H9 (cell line): ENCODE measurements around the gene SLC30A3. TPM values are rescaled to one million over a fixed set of nuclear protein-coding genes. Genes with fewer than 3 reads are reported as not detected.

Experiments used
- DNase-seq: peaks from one replicate; pipeline ENCODE4 v3.0.0-alpha.2; 2017
- H2AFZ ChIP-seq: one replicate; pipeline ENCODE4 v1.6.1; 2013; ENCODE audit warnings: mild to moderate bottlenecking, low read length, control low read depth, moderate library complexity
- H2AK5ac ChIP-seq: 2 replicates; pipeline ENCODE4 v1.6.1; 2013; ENCODE audit warnings: low read length, control low read depth, mixed read lengths; ENCODE audit not compliant: insufficient read length
- H2BK120ac ChIP-seq: one replicate; pipeline ENCODE4 v1.6.1; 2013; ENCODE audit warnings: low read depth, mild to moderate bottlenecking, low read length, control low read depth, inconsistent platforms; ENCODE audit not compliant: poor library complexity, severe bottlenecking
- H2BK12ac ChIP-seq: 2 replicates; pipeline ENCODE4 v1.6.1; 2013; ENCODE audit warnings: low read length, control low read depth, mixed read lengths, low read depth; ENCODE audit not compliant: insufficient read length
- H2BK15ac ChIP-seq: 2 replicates; pipeline ENCODE4 v1.6.1; 2013; ENCODE audit warnings: low read depth, low read length, control low read depth
- H2BK20ac ChIP-seq: one replicate; pipeline ENCODE4 v1.6.1; 2013; ENCODE audit warnings: low read depth, mild to moderate bottlenecking, low read length, control low read depth, inconsistent platforms; ENCODE audit not compliant: poor library complexity, severe bottlenecking
- H2BK5ac ChIP-seq: 2 replicates; pipeline ENCODE4 v1.6.1; 2013; ENCODE audit warnings: low read length, control low read depth, mixed read lengths; ENCODE audit not compliant: insufficient read length
- H3K14ac ChIP-seq: 2 replicates; pipeline ENCODE4 v1.6.1; 2013; ENCODE audit warnings: low read length, control low read depth; ENCODE audit not compliant: insufficient read depth
- H3K18ac ChIP-seq: 2 replicates; pipeline ENCODE4 v1.6.1; 2013; ENCODE audit warnings: low read depth, mild to moderate bottlenecking, mixed read lengths, low read length, control low read depth; ENCODE audit not compliant: insufficient read length
- H3K23ac ChIP-seq: 2 replicates; pipeline ENCODE4 v1.6.1; 2013; ENCODE audit warnings: low read length, control low read depth, mixed read lengths, low read depth; ENCODE audit not compliant: insufficient read length
- H3K23me2 ChIP-seq: 2 replicates; pipeline ENCODE4 v1.6.1; 2013; ENCODE audit warnings: low read depth, mild to moderate bottlenecking, mixed read lengths, low read length, control low read depth; ENCODE audit not compliant: insufficient read length, poor library complexity, severe bottlenecking
- H3K27ac ChIP-seq: 2 replicates; pipeline ENCODE4 v1.5.1; 2013; ENCODE audit warnings: low read length, control low read depth, mixed read lengths, low read depth; ENCODE audit not compliant: insufficient read length
- H3K27me3 ChIP-seq: 2 replicates; pipeline ENCODE4 v1.6.1; 2013; ENCODE audit warnings: low read length, control low read depth, inconsistent platforms; ENCODE audit not compliant: insufficient read depth
- H3K4ac ChIP-seq: 2 replicates; pipeline ENCODE4 v1.6.1; 2013; ENCODE audit warnings: low read depth, mild to moderate bottlenecking, control low read depth, inconsistent platforms, low read length, moderate library complexity
- H3K4me1 ChIP-seq: 2 replicates; pipeline ENCODE4 v1.6.1; 2013; ENCODE audit warnings: low read length, control low read depth, inconsistent platforms; ENCODE audit not compliant: insufficient read depth
- H3K4me2 ChIP-seq: 2 replicates; pipeline ENCODE4 v1.6.1; 2013; ENCODE audit warnings: low read length, control low read depth, mixed read lengths; ENCODE audit not compliant: insufficient read length, insufficient read depth
- H3K56ac ChIP-seq: 2 replicates; pipeline ENCODE4 v1.6.1; 2013; ENCODE audit warnings: low read depth, mild to moderate bottlenecking, mixed read lengths, low read length, control low read depth; ENCODE audit not compliant: insufficient read length
- H3K79me1 ChIP-seq: 2 replicates; pipeline ENCODE4 v1.6.1; 2013; ENCODE audit warnings: low read depth, mild to moderate bottlenecking, moderate library complexity, low read length, control low read depth, inconsistent platforms; ENCODE audit not compliant: insufficient read depth, poor library complexity, severe bottlenecking
- H3K79me2 ChIP-seq: 2 replicates; pipeline ENCODE4 v1.6.1; 2013; ENCODE audit warnings: low read length, control low read depth, inconsistent platforms; ENCODE audit not compliant: insufficient read depth
- H3K9ac ChIP-seq: 2 replicates; pipeline ENCODE4 v1.6.1; 2013; ENCODE audit warnings: low read length, control low read depth, mixed read lengths; ENCODE audit not compliant: insufficient read length; ENCODE audit errors: extremely low read depth
- H3K9me3 ChIP-seq: one replicate; pipeline ENCODE4 v1.6.1; 2013; ENCODE audit warnings: low read depth, low read length, inconsistent platforms; ENCODE audit not compliant: control insufficient read depth
- H3T11ph ChIP-seq: one replicate; pipeline ENCODE4 v1.6.1; 2013; ENCODE audit warnings: mild to moderate bottlenecking, low read length, control low read depth, inconsistent platforms
- H4K20me1 ChIP-seq: one replicate; pipeline ENCODE4 v1.6.1; 2013; ENCODE audit not compliant: control insufficient read depth, insufficient read length, insufficient read depth
- H4K5ac ChIP-seq: 2 replicates; pipeline ENCODE4 v1.6.1; 2013; ENCODE audit warnings: low read depth, mild to moderate bottlenecking, mixed read lengths, low read length, control low read depth; ENCODE audit not compliant: insufficient read length
- H4K8ac ChIP-seq: replicated peaks from 2 replicates; pipeline ENCODE4 v1.6.1; 2013; ENCODE audit warnings: low read length, control low read depth, mixed read lengths, low read depth; ENCODE audit not compliant: insufficient read length
- H4K91ac ChIP-seq: 2 replicates; pipeline ENCODE4 v1.6.1; 2013; ENCODE audit warnings: low read depth, mild to moderate bottlenecking, moderate library complexity, mixed read lengths, low read length, control low read depth; ENCODE audit not compliant: insufficient read length
- H3K27ac Mint-ChIP-seq, 3 experiments: 2 replicates in 2 of 3; 3 replicates in 1 of 3; pipeline ENCODE4 v1.8.0; 2020 to 2021; ENCODE audit warnings: mixed read lengths in 3 of 3, mild to moderate bottlenecking in 1 of 3, moderate library complexity in 1 of 3
- H3K27me3 Mint-ChIP-seq: 2 replicates; pipeline ENCODE4 v1.8.0; 2021; ENCODE audit warnings: low read depth, mild to moderate bottlenecking, moderate library complexity, mixed read lengths
- H3K36me3 Mint-ChIP-seq, 3 experiments: 2 replicates in 2 of 3; 3 replicates in 1 of 3; pipeline ENCODE4 v1.8.0; 2020 to 2021; ENCODE audit warnings: low read depth in 3 of 3, mixed read lengths in 3 of 3; ENCODE audit not compliant: insufficient read depth in 1 of 3
- H3K4me1 Mint-ChIP-seq, 2 experiments: 2 replicates each; pipeline ENCODE4 v1.8.0; 2020; ENCODE audit warnings: mixed read lengths in 2 of 2
- H3K4me3 Mint-ChIP-seq, 2 experiments: 2 replicates in 1 of 2; 3 replicates in 1 of 2; pipeline ENCODE4 v1.8.0; 2020 to 2021; ENCODE audit warnings: mild to moderate bottlenecking in 2 of 2, mixed read lengths in 2 of 2, moderate library complexity in 1 of 2
- H3K9me3 Mint-ChIP-seq, 2 experiments: 2 replicates in 1 of 2; 3 replicates in 1 of 2; pipeline ENCODE4 v1.8.0; 2020; ENCODE audit warnings: mild to moderate bottlenecking in 2 of 2, mixed read lengths in 2 of 2, moderate library complexity in 1 of 2
- CTCF ChIP-seq: fragments of 200-600 bp; sonication (generic); conservative IDR thresholded peaks from 3 replicates; pipeline ENCODE4 v1.8.0; 2021; ENCODE audit warnings: antibody characterized with exemption, mild to moderate bottlenecking
- WGBS: extraction: QIAGEN DNeasy Blood & Tissue Kit; methylation state at CpG from one replicate; pipeline ENCODE4 v1.1.7; 2013; ENCODE audit warnings: missing lambda C conversion rate, low lambda C conversion rate, mixed read lengths; ENCODE audit not compliant: insufficient read length; ENCODE audit errors: extremely low coverage; 5-methylcytosine and 5-hydroxymethylcytosine counted together
- total RNA-seq: library from RNA; stranded (reverse); gene quantifications from 2 replicates; pipeline ENCODE4 v1.2.1, GENCODE V29; 2021

The SLC30A3 gene
- total RNA-seq, 1 experiment from 2014 or later = 2.5 TPM

DNA sequence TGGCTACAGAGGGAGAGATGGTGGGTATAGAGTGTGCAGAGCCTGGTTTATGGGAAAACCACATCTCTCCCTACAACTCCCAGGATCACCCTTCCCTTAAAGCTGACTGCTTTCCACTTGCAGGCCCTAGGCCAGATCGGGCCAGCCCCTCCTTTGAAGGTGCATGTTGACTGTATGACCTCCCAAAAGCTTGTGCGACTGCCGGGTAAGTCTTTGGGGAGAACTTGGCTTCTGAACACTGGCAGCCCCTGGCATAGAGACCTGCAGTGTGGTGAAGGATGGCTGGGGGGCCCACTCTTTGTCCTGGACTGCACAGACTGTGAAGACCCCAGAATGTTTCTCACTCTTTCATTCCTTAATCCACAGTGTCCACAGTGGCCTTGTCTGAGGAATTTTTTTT, 26.2 kb downstream of the SLC30A3 start:
- Histone ChIP-seq H3K18ac (no peak overlapping the region), H3K27me3 (no peaks in the 10 kb centered on the region), H2AK5ac (no peak overlapping the region), H2BK20ac (no peak overlapping the region), H3K23me2 (no peaks in the 10 kb centered on the region), H3K79me1 (no peaks in the 10 kb centered on the region), H3K4ac (no peak overlapping the region), H2BK15ac (no peak overlapping the region), H4K8ac (no peak overlapping the region), H3K79me2 (no peaks in the 10 kb centered on the region), H4K20me1 (peaks cover 2% of the 10 kb centered on the region), H3K27ac (no peak overlapping the region), H3T11ph (no peak overlapping the region), H2BK12ac (no peak overlapping the region), H3K14ac (no peak overlapping the region), H3K4me2 (no peak overlapping the region), H2BK5ac (no peak overlapping the region), H3K9me3 (no peaks in the 10 kb centered on the region), H3K4me1 (no peaks in the 10 kb centered on the region), H3K23ac (no peak overlapping the region), H2BK120ac (no peak overlapping the region), H3K9ac (no peak overlapping the region), H3K56ac (no peak overlapping the region), H4K91ac (no peak overlapping the region), H2AFZ (no peak overlapping the region), H4K5ac (no peak overlapping the region)
- no peaks in the 10 kb centered on the region for H3K4me1 Mint-ChIP-seq
- H3K27ac Mint-ChIP-seq = no peak overlapping the region; a peak in 1 of 7 replicates
- H3K9me3 Mint-ChIP-seq = no peaks in the 10 kb centered on the region
- DNase-seq = no peak
- H3K36me3 Mint-ChIP-seq = peaks cover 70 to 100% (median 99%) of the 10 kb centered on the region in 3 experiments
- no peak overlapping the region for H3K4me3 Mint-ChIP-seq
- no peak for TF ChIP-seq CTCF
- H3K27me3 Mint-ChIP-seq = no peaks in the 10 kb centered on the region
- WGBS = no CpG with 5 or more reads among the region's 3 CpGs
